Smooth muscle cell (in vitro differentiated cells): ENCODE results near the gene FUCA2. TPM values are rescaled to one million over a fixed set of nuclear protein-coding genes. Genes with fewer than 3 reads are reported as not detected.
"Not testable (repeated sequence)": the region's sequence is repeated elsewhere in the genome, so short reads cannot be mapped to it uniquely, and the experiment has no call there.

Experiments
- DNase-seq: peaks from one replicate; lab custom pipeline; 2025; ENCODE audit not compliant: unreplicated experiment; lab: John Stamatoyannopoulos, UW
- H2AFZ ChIP-seq: fragments of 200-600 bp; sonication (generic); 2 replicates; pipeline ENCODE4 v1.6.0; 2016; ENCODE audit warnings: antibody characterized with exemption, low read depth, mild to moderate bottlenecking
- H3F3A ChIP-seq: fragments of 200-600 bp; sonication (generic); 2 replicates; pipeline ENCODE4 v1.6.0; 2017; ENCODE audit warnings: antibody characterized with exemption, low read depth
- H3K27ac ChIP-seq: fragments of 200-600 bp; sonication (generic); 2 replicates; pipeline ENCODE4 v1.5.1; 2016; ENCODE audit warnings: low read depth, mild to moderate bottlenecking
- H3K27me3 ChIP-seq: fragments of 200-600 bp; sonication (generic); 2 replicates; pipeline ENCODE4 v1.6.1; 2016; ENCODE audit warnings: low read depth, mild to moderate bottlenecking
- H3K36me3 ChIP-seq: fragments of 200-600 bp; sonication (generic); 2 replicates; pipeline ENCODE4 v1.5.1; 2016; ENCODE audit warnings: low read depth
- H3K4me1 ChIP-seq: fragments of 200-600 bp; sonication (generic); 2 replicates; pipeline ENCODE4 v1.5.1; 2016; ENCODE audit warnings: low read depth
- H3K4me2 ChIP-seq: fragments of 200-600 bp; sonication (generic); 2 replicates; pipeline ENCODE4 v1.6.0; 2016; ENCODE audit warnings: mild to moderate bottlenecking
- H3K4me3 ChIP-seq: fragments of 200-600 bp; sonication (generic); 2 replicates; pipeline ENCODE4 v1.5.1; 2016; ENCODE audit warnings: mild to moderate bottlenecking
- H3K79me2 ChIP-seq: fragments of 200-600 bp; sonication (generic); 2 replicates; pipeline ENCODE4 v1.6.0; 2016; ENCODE audit warnings: low read depth, mild to moderate bottlenecking
- H3K9ac ChIP-seq: fragments of 200-600 bp; sonication (generic); 2 replicates; pipeline ENCODE4 v1.6.0; 2016; ENCODE audit warnings: low read depth
- H3K9me3 ChIP-seq: fragments of 200-600 bp; sonication (generic); replicated peaks from 2 replicates; pipeline ENCODE4 v1.5.1; 2016; ENCODE audit warnings: low read depth
- H4K20me1 ChIP-seq: fragments of 200-600 bp; sonication (generic); 2 replicates; pipeline ENCODE4 v1.6.0; 2016; ENCODE audit warnings: low read depth
- WGBS: methylation state at CpG from one replicate; pipeline ENCODE4 v1.1.7; 2016; ENCODE audit warnings: low lambda C conversion rate; 5-methylcytosine and 5-hydroxymethylcytosine counted together
- polyA plus RNA-seq: library from polyadenylated mRNA; unstranded; fragments of >200 nt; fragmentation: Nextera tagmentation; extraction: Ambion mirVana; gene quantifications from 2 replicates; pipeline ENCODE4 v1.2.1, GENCODE V29; 2016
- total RNA-seq: library from RNA; depleted of rRNA; stranded (reverse); fragments of >200 nt; gene quantifications from 2 replicates; pipeline ENCODE4 v1.2.3, GENCODE V29; 2014
- TF ChIP-seq, protein P1 (sequence below): fragments of 200-600 bp; sonication (generic); IDR thresholded peaks from 2 replicates; pipeline ENCODE4 v1.5.1; 2017; ENCODE audit warnings: borderline replicate concordance, mild to moderate bottlenecking, antibody characterized with exemption; ENCODE audit not compliant: insufficient read depth, poor library complexity, severe bottlenecking

Gene FUCA2
- total and polyA plus RNA-seq, 2 experiments from 2014 or later, result 42.7 to 82.5 TPM

DNA sequence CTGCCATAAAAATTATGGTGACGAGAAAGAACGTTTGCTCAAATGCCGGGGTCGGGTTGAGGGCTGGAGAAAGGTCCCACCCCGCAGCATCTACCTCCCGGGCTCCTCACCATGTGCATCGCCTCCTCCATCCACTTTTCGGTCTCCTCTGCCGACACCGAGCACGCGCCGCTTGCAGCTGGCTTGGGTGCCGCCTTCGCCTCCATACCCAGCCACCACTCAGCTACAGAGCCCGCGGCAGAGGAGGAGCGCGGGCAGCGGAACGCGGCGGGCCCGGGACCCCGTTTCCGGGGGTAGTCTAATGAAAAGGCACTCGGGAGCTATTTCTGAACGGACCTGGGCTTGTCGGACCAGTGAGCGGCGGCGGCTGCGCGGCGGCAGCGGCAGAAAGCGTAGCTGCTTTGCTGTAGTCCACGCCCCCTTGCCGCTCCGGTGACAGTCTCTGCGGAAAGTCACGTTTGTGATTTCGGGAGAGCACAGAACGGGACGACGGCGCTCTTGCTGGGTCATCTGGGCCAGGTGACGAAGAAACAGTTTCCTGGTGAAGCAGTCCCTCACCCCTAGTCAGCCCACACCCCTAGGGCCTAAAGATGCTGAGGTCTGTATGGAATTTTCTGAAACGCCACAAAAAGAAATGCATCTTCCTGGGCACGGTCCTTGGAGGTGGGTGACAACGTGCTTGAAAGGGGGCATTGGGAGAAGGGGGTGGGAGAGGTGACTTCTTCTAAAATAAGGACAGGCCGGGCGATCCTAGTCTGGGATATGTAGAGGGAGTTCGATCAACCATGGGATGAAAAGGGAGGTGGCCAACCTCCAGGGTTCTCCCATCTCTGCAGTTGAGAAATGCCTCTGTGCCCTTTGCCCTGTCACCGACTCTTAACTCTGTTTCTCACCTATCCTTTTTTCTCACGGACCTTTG is 60.8 kb downstream of the FUCA2 start, which contains the start of the genes ADAT2 and PEX3:
Gene ADAT2 (minus strand): TSS at position 243 of the 919 bp plus-strand sequence. CDS start 37 bp downstream, at position 206.
Gene PEX3 (plus strand): TSS at position 353 of the 919 bp plus-strand sequence. CDS start 238 bp downstream, at position 591.
- no peaks in the 10 kb centered on the region for H3K36me3 ChIP-seq
- peak within 1 kb of the TSS; percentile 10 for H3K27ac ChIP-seq
- H4K20me1 ChIP-seq, result no peaks in the 10 kb centered on the region
- peak within 1 kb of the TSS; percentile 81 for H3K9ac ChIP-seq
- no peaks in the 10 kb centered on the region for H3K27me3 ChIP-seq
- DNase-seq, result peak; percentile 83
- TF ChIP-seq, protein P1, sequence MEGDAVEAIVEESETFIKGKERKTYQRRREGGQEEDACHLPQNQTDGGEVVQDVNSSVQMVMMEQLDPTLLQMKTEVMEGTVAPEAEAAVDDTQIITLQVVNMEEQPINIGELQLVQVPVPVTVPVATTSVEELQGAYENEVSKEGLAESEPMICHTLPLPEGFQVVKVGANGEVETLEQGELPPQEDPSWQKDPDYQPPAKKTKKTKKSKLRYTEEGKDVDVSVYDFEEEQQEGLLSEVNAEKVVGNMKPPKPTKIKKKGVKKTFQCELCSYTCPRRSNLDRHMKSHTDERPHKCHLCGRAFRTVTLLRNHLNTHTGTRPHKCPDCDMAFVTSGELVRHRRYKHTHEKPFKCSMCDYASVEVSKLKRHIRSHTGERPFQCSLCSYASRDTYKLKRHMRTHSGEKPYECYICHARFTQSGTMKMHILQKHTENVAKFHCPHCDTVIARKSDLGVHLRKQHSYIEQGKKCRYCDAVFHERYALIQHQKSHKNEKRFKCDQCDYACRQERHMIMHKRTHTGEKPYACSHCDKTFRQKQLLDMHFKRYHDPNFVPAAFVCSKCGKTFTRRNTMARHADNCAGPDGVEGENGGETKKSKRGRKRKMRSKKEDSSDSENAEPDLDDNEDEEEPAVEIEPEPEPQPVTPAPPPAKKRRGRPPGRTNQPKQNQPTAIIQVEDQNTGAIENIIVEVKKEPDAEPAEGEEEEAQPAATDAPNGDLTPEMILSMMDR, result no peak
- H3K9me3 ChIP-seq, result no peaks in the 10 kb centered on the region
- H3K4me1 ChIP-seq, result peaks cover 9% of the 10 kb centered on the region
- peaks cover 18% of the 10 kb centered on the region for H3K79me2 ChIP-seq
- H3K4me2 ChIP-seq, result peak within 1 kb of the TSS; percentile 94
- H2AFZ ChIP-seq, result peak within 1 kb of the TSS; percentile 99
- WGBS, result under 1% methylated on average over 55 of the region's 56 CpGs
- H3K4me3 ChIP-seq, result peak within 1 kb of the TSS; percentile 78
- H3F3A ChIP-seq, result no peaks in the 10 kb centered on the region

- no peaks in the 10 kb centered on the region for H3K36me3 ChIP-seq
- no peaks in the 10 kb centered on the region for H3K9me3 ChIP-seq
- H3F3A ChIP-seq, result no peaks in the 10 kb centered on the region
- peak overlapping the region; percentile 10 for H3K27ac ChIP-seq
- H3K4me1 ChIP-seq, result peaks cover 9% of the 10 kb centered on the region
- no peaks in the 10 kb centered on the region for H4K20me1 ChIP-seq
- peak overlapping the region; percentile 94 for H3K4me2 ChIP-seq
- H3K79me2 ChIP-seq, result peaks cover 18% of the 10 kb centered on the region
- peak overlapping the region; percentile 78 for H3K4me3 ChIP-seq
- H3K27me3 ChIP-seq, result no peaks in the 10 kb centered on the region
- TF ChIP-seq, protein P1, result no peak
- 8% methylated on average over 19 of the region's 19 CpGs for WGBS
- H3K9ac ChIP-seq, result peak overlapping the region; percentile 73
- no peak for DNase-seq
- peak overlapping the region; percentile 99 for H2AFZ ChIP-seq
Observed at GRCh38 chr6:143449714-143450452, 61.6 kb downstream of the FUCA2 start.

DNA sequence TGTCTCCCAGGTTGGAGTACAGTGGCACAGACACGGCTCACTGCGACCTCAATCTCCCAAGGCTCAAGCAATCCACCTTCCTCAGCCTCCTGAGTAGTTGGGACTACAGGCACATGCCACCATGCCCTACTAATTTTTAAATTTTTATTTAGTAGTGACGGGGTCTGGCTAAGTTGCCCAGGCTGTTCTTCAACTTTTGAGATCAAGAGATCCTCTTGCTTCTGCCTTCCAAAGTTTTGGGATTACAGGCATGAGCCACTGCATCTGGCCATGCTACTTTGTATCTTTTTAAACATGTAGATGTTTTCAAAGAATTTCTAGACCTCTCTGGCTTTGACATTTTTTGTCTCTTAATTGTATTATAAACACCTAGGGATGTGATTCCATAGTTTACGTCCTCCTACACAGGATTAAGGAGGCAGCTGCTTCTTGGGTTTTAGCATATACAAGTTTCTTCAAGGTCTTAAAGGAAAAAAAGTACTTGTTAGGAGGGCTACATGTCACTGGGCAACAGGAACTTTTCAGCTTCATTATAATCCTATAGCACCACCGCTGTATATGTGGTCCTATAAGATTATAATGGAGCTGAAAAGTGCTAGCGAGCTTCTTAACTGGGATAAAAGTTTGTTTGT is 62.3 kb downstream of the FUCA2 start:
- H3K36me3 ChIP-seq, result no peaks in the 10 kb centered on the region
- H3K27me3 ChIP-seq, result no peaks in the 10 kb centered on the region
- H3K79me2 ChIP-seq, result peaks cover 18% of the 10 kb centered on the region
- H3K9ac ChIP-seq, result no peak overlapping the region
- TF ChIP-seq, protein P1, result no peak
- peak overlapping the region; percentile 78 for H3K4me3 ChIP-seq
- H4K20me1 ChIP-seq, result no peaks in the 10 kb centered on the region
- peaks cover 9% of the 10 kb centered on the region for H3K4me1 ChIP-seq
- peak overlapping the region; percentile 99 for H2AFZ ChIP-seq
- no peak overlapping the region for H3K27ac ChIP-seq
- no peaks in the 10 kb centered on the region for H3K9me3 ChIP-seq
- DNase-seq, result no peak
- WGBS, result 75% methylated on average over 6 of the region's 6 CpGs
- H3K4me2 ChIP-seq, result peak overlapping the region; percentile 94
- H3F3A ChIP-seq, result no peaks in the 10 kb centered on the region

- not testable (repeated sequence) for DNase-seq, H3K27me3 ChIP-seq, H3K4me1 ChIP-seq, H3K36me3 ChIP-seq, H3K27ac ChIP-seq, H2AFZ ChIP-seq, H3K9ac ChIP-seq, H3F3A ChIP-seq, H3K4me2 ChIP-seq, H4K20me1 ChIP-seq, H3K4me3 ChIP-seq, H3K9me3 ChIP-seq
- H3K79me2 ChIP-seq, result peaks cover 18% of the 10 kb centered on the region
- 100% methylated on average over 2 of the region's 2 CpGs for WGBS
Observed at GRCh38 chr6:143447865-143448264, 63.7 kb downstream of the FUCA2 start.
